ENCODE results near the gene PDLIM1. TPM values are rescaled to one million over a fixed set of nuclear protein-coding genes. Genes with fewer than 3 reads are reported as not detected.

PDLIM1 gene
- total RNA-seq, 1 experiment from 2014 or later, result 115 TPM

DNA sequence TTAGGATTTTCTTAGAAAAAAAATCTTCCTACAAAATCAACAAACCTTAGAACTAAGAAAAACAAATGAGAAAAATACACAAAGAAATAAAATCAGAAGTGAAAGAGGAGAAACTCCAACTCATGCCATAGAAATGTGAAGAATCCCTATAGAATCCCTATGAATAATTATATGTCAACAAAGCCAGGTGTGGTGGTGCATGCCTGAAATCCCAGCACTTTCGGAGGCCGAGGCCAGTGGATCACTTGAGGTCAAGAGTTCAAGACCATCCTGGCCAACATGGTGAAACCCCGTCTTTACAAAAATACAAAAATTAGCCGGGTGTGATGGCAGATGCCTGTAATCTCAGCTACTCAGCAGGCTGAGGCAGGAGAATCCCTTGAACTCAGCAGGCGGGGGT, 69.7 kb downstream of the PDLIM1 start:
- no peaks in the 10 kb centered on the region for H3K79me1 ChIP-seq (ENCODE audit: insufficient read depth, low read depth, low read length, poor library complexity, severe bottlenecking)
- no peak overlapping the region for H4K91ac ChIP-seq (ENCODE audit: insufficient read length, low read depth, low read length)
- peak; percentile 55 for DNase-seq
- no peak overlapping the region for H3K56ac ChIP-seq (ENCODE audit: insufficient read length, low read depth, low read length)
- H2BK20ac ChIP-seq (ENCODE audit: low read depth, low read length, poor library complexity, severe bottlenecking), result no peak overlapping the region
- H3K4me1 ChIP-seq (ENCODE audit: insufficient read depth, low read length), result no peaks in the 10 kb centered on the region; the same call in 1 of the 2 replicates
- TF ChIP-seq, protein P1, sequence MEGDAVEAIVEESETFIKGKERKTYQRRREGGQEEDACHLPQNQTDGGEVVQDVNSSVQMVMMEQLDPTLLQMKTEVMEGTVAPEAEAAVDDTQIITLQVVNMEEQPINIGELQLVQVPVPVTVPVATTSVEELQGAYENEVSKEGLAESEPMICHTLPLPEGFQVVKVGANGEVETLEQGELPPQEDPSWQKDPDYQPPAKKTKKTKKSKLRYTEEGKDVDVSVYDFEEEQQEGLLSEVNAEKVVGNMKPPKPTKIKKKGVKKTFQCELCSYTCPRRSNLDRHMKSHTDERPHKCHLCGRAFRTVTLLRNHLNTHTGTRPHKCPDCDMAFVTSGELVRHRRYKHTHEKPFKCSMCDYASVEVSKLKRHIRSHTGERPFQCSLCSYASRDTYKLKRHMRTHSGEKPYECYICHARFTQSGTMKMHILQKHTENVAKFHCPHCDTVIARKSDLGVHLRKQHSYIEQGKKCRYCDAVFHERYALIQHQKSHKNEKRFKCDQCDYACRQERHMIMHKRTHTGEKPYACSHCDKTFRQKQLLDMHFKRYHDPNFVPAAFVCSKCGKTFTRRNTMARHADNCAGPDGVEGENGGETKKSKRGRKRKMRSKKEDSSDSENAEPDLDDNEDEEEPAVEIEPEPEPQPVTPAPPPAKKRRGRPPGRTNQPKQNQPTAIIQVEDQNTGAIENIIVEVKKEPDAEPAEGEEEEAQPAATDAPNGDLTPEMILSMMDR (conservative IDR thresholded peaks at IDR 0.05), result no peak
- no peaks in the 10 kb centered on the region for H4K20me1 ChIP-seq (ENCODE audit: control insufficient read depth, insufficient read depth, insufficient read length)
- H3K18ac ChIP-seq (ENCODE audit: insufficient read length, low read depth, low read length), result no peak overlapping the region
- H3K4ac ChIP-seq (ENCODE audit: low read depth, low read length), result no peak overlapping the region
- no peak overlapping the region for H3K14ac ChIP-seq (ENCODE audit: insufficient read depth, low read length)
- H3K4me1 Mint-ChIP-seq, result peaks cover 16 to 24% of the 10 kb centered on the region in 2 experiments
- peak overlapping the region; percentile 82 to 91 (median 84); a peak in 6 of 7 replicates for H3K27ac Mint-ChIP-seq
- no peak overlapping the region for H2BK120ac ChIP-seq (ENCODE audit: low read depth, low read length, poor library complexity, severe bottlenecking)
- no peaks in the 10 kb centered on the region for H3K9me3 ChIP-seq (ENCODE audit: control insufficient read depth, low read depth, low read length)
- no peaks in the 10 kb centered on the region for H3K79me2 ChIP-seq (ENCODE audit: insufficient read depth, low read length)
- H3T11ph ChIP-seq (ENCODE audit: low read length), result no peak overlapping the region
- H4K5ac ChIP-seq (ENCODE audit: insufficient read length, low read depth, low read length), result no peak overlapping the region
- H3K4me3 Mint-ChIP-seq, result no peak overlapping the region
- H3K27me3 ChIP-seq (ENCODE audit: insufficient read depth, low read length), result no peaks in the 10 kb centered on the region
- no peak overlapping the region for H3K23ac ChIP-seq (ENCODE audit: insufficient read length, low read depth, low read length)
- WGBS (ENCODE audit: extremely low coverage, insufficient read length, low lambda C conversion rate), result no CpG with 5 or more reads among the region's 5 CpGs
- H3K9me3 Mint-ChIP-seq, result peaks cover 0 to 12% of the 10 kb centered on the region in 2 experiments; a peak in 3 of 5 replicates
- H3K27ac ChIP-seq (ENCODE audit: insufficient read length, low read depth, low read length), result no peak overlapping the region
- H4K8ac ChIP-seq (replicated peaks; ENCODE audit: insufficient read length, low read depth, low read length), result no peak overlapping the region
- no peak overlapping the region for H2AFZ ChIP-seq (ENCODE audit: low read length)
- no peak overlapping the region for H2BK12ac ChIP-seq (ENCODE audit: insufficient read length, low read depth, low read length)
- H2BK15ac ChIP-seq (ENCODE audit: low read depth, low read length), result no peak overlapping the region
- no peak overlapping the region for H2AK5ac ChIP-seq (ENCODE audit: insufficient read length, low read length)
- H3K27me3 Mint-ChIP-seq (ENCODE audit: low read depth), result no peaks in the 10 kb centered on the region
- peaks cover 6 to 53% (median 29%) of the 10 kb centered on the region in 3 experiments for H3K36me3 Mint-ChIP-seq (ENCODE audit: insufficient read depth in 1 of 3, low read depth in 3 of 3)
- H3K23me2 ChIP-seq (ENCODE audit: insufficient read length, low read depth, low read length, poor library complexity, severe bottlenecking), result no peaks in the 10 kb centered on the region
- H3K4me2 ChIP-seq (ENCODE audit: insufficient read depth, insufficient read length, low read length), result no peak overlapping the region
- H3K9ac ChIP-seq (ENCODE audit: extremely low read depth, insufficient read length, low read length), result no peak overlapping the region
- H2BK5ac ChIP-seq (ENCODE audit: insufficient read length, low read length), result no peak overlapping the region
